ENCODE measurements around the gene TMPRSS11D.

DNA sequence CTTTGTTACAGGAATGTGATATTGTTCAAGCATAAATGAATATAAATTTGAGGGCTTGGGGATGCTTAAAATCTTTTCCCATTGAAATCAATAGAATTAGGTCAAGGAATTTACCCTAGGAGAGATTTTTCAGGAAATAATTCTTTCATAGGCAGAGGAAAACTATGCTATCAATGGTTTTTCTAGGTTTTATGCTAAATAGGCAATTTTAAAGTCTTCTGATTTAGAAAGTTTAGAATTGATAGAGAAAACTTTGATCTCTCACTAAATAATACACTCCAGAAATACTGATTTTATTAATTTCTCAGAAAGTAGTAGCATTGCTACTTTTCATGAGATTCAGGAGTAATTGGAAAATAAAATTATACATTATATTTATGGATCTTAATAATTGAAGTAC, 93.1 kb downstream of the TMPRSS11D start:
- TF ChIP-seq, protein P1, sequence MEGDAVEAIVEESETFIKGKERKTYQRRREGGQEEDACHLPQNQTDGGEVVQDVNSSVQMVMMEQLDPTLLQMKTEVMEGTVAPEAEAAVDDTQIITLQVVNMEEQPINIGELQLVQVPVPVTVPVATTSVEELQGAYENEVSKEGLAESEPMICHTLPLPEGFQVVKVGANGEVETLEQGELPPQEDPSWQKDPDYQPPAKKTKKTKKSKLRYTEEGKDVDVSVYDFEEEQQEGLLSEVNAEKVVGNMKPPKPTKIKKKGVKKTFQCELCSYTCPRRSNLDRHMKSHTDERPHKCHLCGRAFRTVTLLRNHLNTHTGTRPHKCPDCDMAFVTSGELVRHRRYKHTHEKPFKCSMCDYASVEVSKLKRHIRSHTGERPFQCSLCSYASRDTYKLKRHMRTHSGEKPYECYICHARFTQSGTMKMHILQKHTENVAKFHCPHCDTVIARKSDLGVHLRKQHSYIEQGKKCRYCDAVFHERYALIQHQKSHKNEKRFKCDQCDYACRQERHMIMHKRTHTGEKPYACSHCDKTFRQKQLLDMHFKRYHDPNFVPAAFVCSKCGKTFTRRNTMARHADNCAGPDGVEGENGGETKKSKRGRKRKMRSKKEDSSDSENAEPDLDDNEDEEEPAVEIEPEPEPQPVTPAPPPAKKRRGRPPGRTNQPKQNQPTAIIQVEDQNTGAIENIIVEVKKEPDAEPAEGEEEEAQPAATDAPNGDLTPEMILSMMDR (IDR thresholded peaks at IDR 0.05 in 2 of 3, conservative IDR thresholded peaks at IDR 0.05 in 1 of 3; ENCODE audit: borderline replicate concordance in 1 of 3, insufficient read depth in 1 of 3, low read depth in 2 of 3, low read length in 2 of 3): no peak
- TF ChIP-seq EZH2 (IDR thresholded peaks at IDR 0.05) (no peak), SIN3A (IDR thresholded peaks at IDR 0.05; ENCODE audit: low read depth) (no peak), POLR2A (IDR thresholded peaks at IDR 0.05; ENCODE audit: borderline replicate concordance, extremely low read depth, insufficient read depth, insufficient read length) (no peak), YY1 (IDR thresholded peaks at IDR 0.05; ENCODE audit: extremely low read depth, insufficient replicate concordance, low read depth, low read length) (no peak), ZFX (IDR thresholded peaks at IDR 0.05) (no peak), SP1 (IDR thresholded peaks at IDR 0.05; ENCODE audit: low read depth) (no peak)
- TF ChIP-seq, protein P2, sequence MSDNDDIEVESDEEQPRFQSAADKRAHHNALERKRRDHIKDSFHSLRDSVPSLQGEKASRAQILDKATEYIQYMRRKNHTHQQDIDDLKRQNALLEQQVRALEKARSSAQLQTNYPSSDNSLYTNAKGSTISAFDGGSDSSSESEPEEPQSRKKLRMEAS (IDR thresholded peaks at IDR 0.05): no peak
- TF ChIP-seq, protein P3, sequence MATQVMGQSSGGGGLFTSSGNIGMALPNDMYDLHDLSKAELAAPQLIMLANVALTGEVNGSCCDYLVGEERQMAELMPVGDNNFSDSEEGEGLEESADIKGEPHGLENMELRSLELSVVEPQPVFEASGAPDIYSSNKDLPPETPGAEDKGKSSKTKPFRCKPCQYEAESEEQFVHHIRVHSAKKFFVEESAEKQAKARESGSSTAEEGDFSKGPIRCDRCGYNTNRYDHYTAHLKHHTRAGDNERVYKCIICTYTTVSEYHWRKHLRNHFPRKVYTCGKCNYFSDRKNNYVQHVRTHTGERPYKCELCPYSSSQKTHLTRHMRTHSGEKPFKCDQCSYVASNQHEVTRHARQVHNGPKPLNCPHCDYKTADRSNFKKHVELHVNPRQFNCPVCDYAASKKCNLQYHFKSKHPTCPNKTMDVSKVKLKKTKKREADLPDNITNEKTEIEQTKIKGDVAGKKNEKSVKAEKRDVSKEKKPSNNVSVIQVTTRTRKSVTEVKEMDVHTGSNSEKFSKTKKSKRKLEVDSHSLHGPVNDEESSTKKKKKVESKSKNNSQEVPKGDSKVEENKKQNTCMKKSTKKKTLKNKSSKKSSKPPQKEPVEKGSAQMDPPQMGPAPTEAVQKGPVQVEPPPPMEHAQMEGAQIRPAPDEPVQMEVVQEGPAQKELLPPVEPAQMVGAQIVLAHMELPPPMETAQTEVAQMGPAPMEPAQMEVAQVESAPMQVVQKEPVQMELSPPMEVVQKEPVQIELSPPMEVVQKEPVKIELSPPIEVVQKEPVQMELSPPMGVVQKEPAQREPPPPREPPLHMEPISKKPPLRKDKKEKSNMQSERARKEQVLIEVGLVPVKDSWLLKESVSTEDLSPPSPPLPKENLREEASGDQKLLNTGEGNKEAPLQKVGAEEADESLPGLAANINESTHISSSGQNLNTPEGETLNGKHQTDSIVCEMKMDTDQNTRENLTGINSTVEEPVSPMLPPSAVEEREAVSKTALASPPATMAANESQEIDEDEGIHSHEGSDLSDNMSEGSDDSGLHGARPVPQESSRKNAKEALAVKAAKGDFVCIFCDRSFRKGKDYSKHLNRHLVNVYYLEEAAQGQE (IDR thresholded peaks at IDR 0.05; ENCODE audit: low read depth): no peak
